Keratinocyte (primary cell): Measurements from ENCODE around the gene NFE2L1. TPM values are rescaled to one million over a fixed set of nuclear protein-coding genes. Genes with fewer than 3 reads are reported as not detected.

Experiments
- DNase-seq: peaks from one replicate; pipeline ENCODE4 v3.0.0-alpha.2; 2011; ENCODE audit warnings: low read depth, missing footprints, low spot score
- FAIRE-seq: peaks from 2 replicates; lab custom pipeline; 2011; peaks lifted over from hg19 to GRCh38; lab: Jason Lieb, UNC
- H2AFZ ChIP-seq: 2 replicates; pipeline ENCODE4 v1.6.0; 2012; ENCODE audit warnings: low read length, control low read depth, inconsistent platforms; ENCODE audit not compliant: control insufficient read depth
- H3K27ac ChIP-seq: 2 replicates; pipeline ENCODE4 v1.5.1; 2011; ENCODE audit warnings: low read length; ENCODE audit not compliant: control insufficient read depth, insufficient read depth
- H3K27me3 ChIP-seq: 3 replicates; pipeline ENCODE4 v1.6.0; 2011; ENCODE audit warnings: low read length; ENCODE audit not compliant: control insufficient read depth, insufficient read depth; ENCODE audit errors: extremely low read depth
- H3K36me3 ChIP-seq, 2 experiments: 2 replicates in 1 of 2; 3 replicates in 1 of 2; pipeline ENCODE4 v1.5.1; 2011; ENCODE audit warnings: low read length in 2 of 2, mild to moderate bottlenecking in 1 of 2; ENCODE audit not compliant: control insufficient read depth in 2 of 2, insufficient read depth in 2 of 2; ENCODE audit errors: extremely low read depth in 1 of 2
- H3K4me1 ChIP-seq: 3 replicates; pipeline ENCODE4 v1.5.1; 2011; ENCODE audit warnings: low read length; ENCODE audit not compliant: control insufficient read depth, insufficient read depth; ENCODE audit errors: extremely low read depth
- H3K4me2 ChIP-seq: 3 replicates; pipeline ENCODE4 v1.6.0; 2011; ENCODE audit warnings: low read depth, low read length; ENCODE audit not compliant: control insufficient read depth, insufficient read depth; ENCODE audit errors: extremely low read depth
- H3K4me3 ChIP-seq, 3 experiments: fragments of 200-600 bp in 1 of 3; sonication (generic) in 1 of 3; 2 replicates in 2 of 3; 3 replicates in 1 of 3; pipeline ENCODE4 v1.5.1; 2011 to 2016; ENCODE audit warnings: low read length in 3 of 3, mild to moderate bottlenecking in 3 of 3, control low read depth in 2 of 3, inconsistent platforms in 1 of 3, low read depth in 1 of 3, mixed read lengths in 1 of 3, mixed run types in 1 of 3, moderate library complexity in 1 of 3; ENCODE audit not compliant: control insufficient read depth in 2 of 3, insufficient read depth in 2 of 3; ENCODE audit errors: extremely low read depth in 1 of 3
- H3K79me2 ChIP-seq: 2 replicates; pipeline ENCODE4 v1.6.0; 2012; ENCODE audit warnings: low read length; ENCODE audit not compliant: control insufficient read depth, insufficient read depth
- H3K9ac ChIP-seq: 3 replicates; pipeline ENCODE4 v1.6.0; 2011; ENCODE audit warnings: low read length; ENCODE audit not compliant: control insufficient read depth, insufficient read depth; ENCODE audit errors: extremely low read depth
- H3K9me1 ChIP-seq: 3 replicates; pipeline ENCODE4 v1.6.0; 2011; ENCODE audit warnings: low read length; ENCODE audit not compliant: control insufficient read depth, insufficient read depth; ENCODE audit errors: extremely low read depth
- H3K9me3 ChIP-seq: 2 replicates; pipeline ENCODE4 v1.5.1; 2012; ENCODE audit warnings: low read depth, low read length; ENCODE audit not compliant: control insufficient read depth
- H4K20me1 ChIP-seq: 3 replicates; pipeline ENCODE4 v1.6.0; 2011; ENCODE audit warnings: low read length; ENCODE audit not compliant: control insufficient read depth, insufficient read depth; ENCODE audit errors: extremely low read depth
- CTCF ChIP-seq, 3 experiments: IDR thresholded peaks in 1 of 3; conservative IDR thresholded peaks in 1 of 3; optimal IDR thresholded peaks in 1 of 3; 2 replicates in 2 of 3; 3 replicates in 1 of 3; pipeline versions ENCODE3 to v1.5.1; 2011; ENCODE audit warnings: low read length in 3 of 3, mild to moderate bottlenecking in 3 of 3, moderate library complexity in 2 of 3, control low read depth in 1 of 3, inconsistent platforms in 1 of 3; ENCODE audit not compliant: insufficient read depth in 2 of 3; ENCODE audit errors: extremely low read depth in 1 of 3
- EZH2 ChIP-seq: IDR thresholded peaks from one replicate; pipeline ENCODE4 v1.6.1; 2012; ENCODE audit warnings: inconsistent platforms, mild to moderate bottlenecking, low read length, moderate library complexity
- dilution Hi-C: fragments of 300-500 bp; cut with MboI; formaldehyde crosslinking; loops from one replicate; pipeline ENCODE4 v1.7.0; 2020; ENCODE audit warnings: low sequenced_read_pairs; ENCODE audit not compliant: extremely low pct_ligation_motif_present
- polyA plus RNA-seq, 5 experiments: library from polyadenylated mRNA; depleted of rRNA in 3 of 5; stranded (reverse) in 3 of 5; stranded (forward) in 1 of 5; unstranded in 1 of 5; fragments of >200 nt; gene quantifications; 1 replicate in 1 of 5; 2 replicates in 3 of 5; 3 replicates in 1 of 5; pipeline versions ENCODE4 v1.2.1 to v1.2.3, GENCODE V29; 2011 to 2012; ENCODE audit warnings: missing spikeins in 2 of 5, low read depth in 1 of 5, low replicate concordance in 1 of 5

Gene NFE2L1
- polyA plus RNA-seq, 1 donor (not counting 4 experiments of a cell fraction or from before 2014, with no cell fraction given): 208 TPM

- H3K9me1 ChIP-seq: no peaks in the 10 kb centered on the region
- DNase-seq (no peak), FAIRE-seq (no peak)
- no peak overlapping the region for H3K9ac ChIP-seq
- H3K9me3 ChIP-seq: no peaks in the 10 kb centered on the region
- H3K27me3 ChIP-seq: no peaks in the 10 kb centered on the region
- H3K27ac ChIP-seq: no peak overlapping the region
- H2AFZ ChIP-seq: peak overlapping the region; percentile 79
- H4K20me1 ChIP-seq: no peaks in the 10 kb centered on the region
- H3K79me2 ChIP-seq: no peaks in the 10 kb centered on the region
- TF ChIP-seq EZH2 (no peak), CTCF (optimal IDR thresholded peaks at IDR 0.05 in 1 of 3, IDR thresholded peaks at IDR 0.05 in 1 of 3, conservative IDR thresholded peaks at IDR 0.05 in 1 of 3; ENCODE audit: extremely low read depth in 1 of 3, insufficient read depth in 2 of 3, low read length in 3 of 3) (no peak)
- H3K4me3 ChIP-seq: peak overlapping the region in 2 of 3 experiments; percentile 9 to 49
- H3K4me1 ChIP-seq: peaks cover 15% of the 10 kb centered on the region
- dilution Hi-C loops: no loop called here
- no peaks in the 10 kb centered on the region for H3K36me3 ChIP-seq
- H3K4me2 ChIP-seq: peak overlapping the region; percentile 62
Observed at GRCh38 chr17:48037838-48038323, 10.3 kb upstream of the NFE2L1 start.

- H3K4me3 ChIP-seq: no peak overlapping the region
- peaks cover 23% of the 10 kb centered on the region for H3K4me1 ChIP-seq
- no peaks in the 10 kb centered on the region for H4K20me1 ChIP-seq
- H3K4me2 ChIP-seq: no peak overlapping the region
- no peaks in the 10 kb centered on the region for H3K27me3 ChIP-seq
- no peaks in the 10 kb centered on the region for H3K79me2 ChIP-seq
- DNase-seq: no peak
- FAIRE-seq: no peak
- dilution Hi-C loops: no loop called here
- H3K9me3 ChIP-seq: no peaks in the 10 kb centered on the region
- no peaks in the 10 kb centered on the region for H3K9me1 ChIP-seq
- no peaks in the 10 kb centered on the region for H3K36me3 ChIP-seq
- TF ChIP-seq EZH2: no peak
- TF ChIP-seq CTCF (optimal IDR thresholded peaks at IDR 0.05 in 1 of 3, IDR thresholded peaks at IDR 0.05 in 1 of 3, conservative IDR thresholded peaks at IDR 0.05 in 1 of 3; ENCODE audit: extremely low read depth in 1 of 3, insufficient read depth in 2 of 3, low read length in 3 of 3): no peak
- H3K9ac ChIP-seq: no peak overlapping the region
- no peak overlapping the region for H2AFZ ChIP-seq
- H3K27ac ChIP-seq: no peak overlapping the region
Observed at GRCh38 chr17:48038687-48039086, 9.5 kb upstream of the NFE2L1 start.
